GM19035 (cell line): ENCODE measurements around the gene SNRPB2.
A peak's percentile ranks its signal among the peaks of the same experiment; 100 is the strongest.

Source experiments
- ATAC-seq: cut with Tn5 transposase; IDR thresholded peaks from one replicate; pipeline ENCODE4 v1.9.1; 2021; ENCODE audit not compliant: unreplicated experiment

The SNRPB2 gene

DNA sequence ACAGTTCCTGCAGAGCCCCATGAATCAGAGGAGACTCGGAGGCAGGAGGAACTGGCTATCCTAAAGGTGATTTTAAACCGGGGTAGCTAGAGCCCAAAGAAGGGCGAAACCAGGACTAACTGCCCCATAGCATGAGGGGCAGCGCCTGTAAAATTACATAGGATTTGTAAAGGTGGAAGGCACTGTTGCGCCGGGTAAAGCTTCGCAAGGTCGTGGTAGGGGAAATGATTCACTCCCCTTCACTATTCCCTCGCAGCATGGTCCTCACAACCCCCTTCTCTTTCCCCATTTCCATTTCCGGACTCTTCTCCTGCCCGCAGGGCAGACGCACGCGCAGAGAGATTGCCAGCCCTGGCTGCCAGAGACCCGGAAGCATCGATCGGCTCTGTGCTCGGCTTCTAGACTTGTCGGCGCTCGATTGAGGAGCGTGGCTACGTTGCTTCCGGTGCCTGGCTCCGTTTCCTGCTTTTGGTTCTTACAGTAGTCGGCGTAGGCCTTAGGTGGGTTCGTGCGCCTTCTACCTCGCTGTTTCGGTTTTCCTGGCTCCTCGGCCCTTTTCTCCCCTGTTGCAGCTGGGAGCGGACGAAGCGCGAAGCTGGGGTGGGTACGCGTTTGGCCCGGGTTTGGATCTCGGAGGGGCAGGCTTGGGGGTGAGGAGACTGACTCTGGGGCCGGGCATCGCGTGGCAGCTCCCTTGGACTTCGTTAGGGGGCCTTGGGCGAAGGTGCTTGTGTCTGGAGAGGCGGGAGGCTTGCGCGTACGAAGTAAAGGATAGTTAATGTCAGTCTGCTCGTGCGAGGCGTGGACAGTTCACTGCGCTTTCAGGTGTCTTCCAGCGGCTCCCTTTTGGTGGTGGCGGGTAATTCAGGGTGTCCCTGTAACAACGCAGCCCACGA, at the start of gene SNRPB2:
Gene SNRPB2 (plus strand): TSS at position 462 of the 896 bp plus-strand sequence. CDS start 1,677 bp downstream, outside the sequence.
- peak; percentile 99 for ATAC-seq

- ATAC-seq = no peak
Observed at GRCh38 chr20:16684416-16684815, 45.4 kb upstream of the SNRPB2 start.

- ATAC-seq = no peak
Observed at GRCh38 chr20:16689906-16690305, 39.9 kb upstream of the SNRPB2 start.

GRCh38 chr20:16691381-16691780, 38.4 kb upstream of the SNRPB2 start:
- ATAC-seq = no peak

DNA sequence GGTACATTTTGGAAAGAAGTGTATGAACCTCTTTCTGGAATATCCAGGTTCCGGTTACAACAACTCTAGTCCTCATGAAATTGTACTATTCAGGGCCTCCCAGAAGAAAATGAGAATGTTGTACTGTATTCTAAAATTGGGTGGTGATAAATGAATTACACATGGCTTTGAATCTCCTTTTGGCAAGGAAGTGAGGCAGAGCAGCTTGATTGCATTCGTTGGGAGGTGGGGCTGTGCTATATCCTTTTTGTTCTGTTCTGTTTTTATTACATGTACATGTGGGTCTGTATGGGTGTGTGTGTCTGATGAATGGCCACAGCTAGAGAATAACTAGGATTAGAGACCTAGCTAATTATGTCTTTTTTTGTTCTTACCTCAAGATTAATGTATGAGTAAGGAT, 37.8 kb upstream of the SNRPB2 start:
- no peak for ATAC-seq

GRCh38 chr20:16692442-16692841, 37.4 kb upstream of the SNRPB2 start:
- ATAC-seq = no peak

DNA sequence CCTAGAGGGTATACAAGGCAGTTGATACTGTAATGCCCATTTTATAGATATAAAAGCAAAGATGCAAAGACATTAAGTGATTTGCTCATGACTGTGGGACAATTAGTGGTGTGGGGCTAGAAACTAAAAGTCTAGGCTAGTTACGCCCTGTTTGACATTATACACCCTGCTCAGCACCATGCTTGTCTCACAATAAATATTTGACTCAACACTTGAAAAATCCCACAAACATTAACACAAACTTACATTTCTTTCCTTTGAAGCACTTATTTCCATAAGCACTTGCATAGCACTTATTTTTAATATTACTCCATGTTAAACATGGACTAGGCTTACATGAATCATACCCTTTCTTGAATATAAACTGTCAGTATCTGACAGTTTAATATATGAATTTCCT, 36.5 kb upstream of the SNRPB2 start:
- ATAC-seq = no peak

DNA sequence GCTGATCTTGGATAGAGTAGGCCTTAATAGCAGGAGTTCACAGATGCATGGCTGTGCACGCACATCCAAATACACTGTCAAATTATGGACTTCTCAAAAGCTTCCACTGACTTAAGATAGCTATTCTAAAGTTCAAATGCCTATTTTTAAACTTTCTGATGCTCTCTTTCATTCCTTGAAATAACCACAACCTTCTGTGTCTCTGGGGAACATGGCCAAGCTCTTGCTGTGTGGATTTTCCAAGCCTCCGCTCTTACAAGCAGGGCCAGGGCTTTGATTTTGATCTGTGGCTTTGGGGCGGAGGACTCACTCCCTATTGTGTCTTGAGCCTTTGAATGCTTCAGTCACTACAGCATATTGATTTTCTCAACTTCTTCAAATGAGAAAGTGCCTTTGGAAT, 35.7 kb upstream of the SNRPB2 start:
- ATAC-seq = no peak

GRCh38 chr20:16695628-16696027, 34.2 kb upstream of the SNRPB2 start:
- no peak for ATAC-seq

GRCh38 chr20:16699293-16699692, 30.5 kb upstream of the SNRPB2 start:
- no peak for ATAC-seq

- no peak for ATAC-seq
Observed at GRCh38 chr20:16701296-16701695, 28.5 kb upstream of the SNRPB2 start.

- ATAC-seq = no peak
Observed at GRCh38 chr20:16703570-16703969, 26.3 kb upstream of the SNRPB2 start.

DNA sequence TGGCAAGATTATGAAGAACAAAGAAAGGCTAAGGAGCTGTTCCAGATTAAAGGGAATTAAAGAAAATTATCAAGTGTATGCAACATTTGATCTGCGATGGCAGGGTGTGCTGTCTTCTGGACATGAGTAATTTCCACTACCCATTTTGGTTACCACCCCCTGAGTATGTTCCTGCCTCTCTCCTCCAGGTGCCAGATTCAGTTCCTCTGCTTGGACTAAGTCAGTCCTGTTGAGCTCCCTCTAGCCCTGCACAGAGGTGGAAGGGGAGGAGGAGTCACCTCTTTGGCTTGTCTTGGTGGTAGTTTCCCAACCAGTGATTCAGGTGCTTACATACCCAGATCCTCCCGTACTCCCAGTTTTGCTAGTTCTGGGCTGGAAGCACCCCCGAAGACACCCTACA, 22.2 kb upstream of the SNRPB2 start:
- no peak for ATAC-seq

- ATAC-seq = peak; percentile 17
Observed at GRCh38 chr20:16708602-16709001, 21.2 kb upstream of the SNRPB2 start.

- ATAC-seq = peak; percentile 91
Observed at GRCh38 chr20:16709017-16709416, 20.8 kb upstream of the SNRPB2 start.

DNA sequence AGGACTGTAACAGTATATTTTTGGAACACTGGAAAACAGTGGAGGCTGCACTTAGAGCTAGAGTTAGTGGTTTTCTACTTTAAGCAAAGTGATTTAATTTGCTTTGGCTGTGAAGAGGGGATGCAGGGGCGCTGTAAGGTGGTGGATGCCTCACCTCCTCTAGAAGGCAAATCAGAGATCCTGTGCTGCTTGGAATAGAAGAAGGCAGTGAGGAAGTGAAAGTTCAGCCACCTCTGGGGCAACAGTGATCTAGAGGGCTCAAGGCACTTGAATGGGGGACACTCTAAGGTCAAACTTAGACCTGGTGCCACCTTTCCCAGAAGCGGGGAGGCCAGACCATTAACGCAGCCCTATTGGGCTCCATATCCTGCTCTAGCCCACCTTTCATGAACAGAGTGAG, 19.0 kb upstream of the SNRPB2 start:
- ATAC-seq = no peak

GRCh38 chr20:16711661-16712258, 18.1 kb upstream of the SNRPB2 start:
- ATAC-seq = no peak

DNA sequence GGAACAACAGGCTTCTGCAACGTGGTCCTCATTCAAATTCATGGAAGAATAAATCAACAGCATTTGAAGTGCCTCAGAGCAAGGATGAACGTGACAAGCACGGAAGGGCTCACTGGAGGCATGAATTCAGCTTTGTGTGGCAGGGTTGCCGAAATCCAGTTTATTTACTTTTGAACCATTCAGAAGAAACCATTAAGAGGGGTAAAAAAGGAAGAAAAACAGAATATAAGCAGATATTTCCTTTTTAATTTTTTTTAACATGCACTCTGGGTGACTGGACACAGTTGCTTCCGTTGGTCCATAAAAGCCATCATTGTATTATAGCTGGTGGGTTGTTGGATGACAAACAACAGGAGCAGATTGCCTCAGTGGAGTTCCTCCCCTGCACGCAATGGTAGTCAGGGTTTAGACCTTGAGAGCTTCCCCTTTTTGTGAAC, 17.3 kb upstream of the SNRPB2 start:
- no peak for ATAC-seq

DNA sequence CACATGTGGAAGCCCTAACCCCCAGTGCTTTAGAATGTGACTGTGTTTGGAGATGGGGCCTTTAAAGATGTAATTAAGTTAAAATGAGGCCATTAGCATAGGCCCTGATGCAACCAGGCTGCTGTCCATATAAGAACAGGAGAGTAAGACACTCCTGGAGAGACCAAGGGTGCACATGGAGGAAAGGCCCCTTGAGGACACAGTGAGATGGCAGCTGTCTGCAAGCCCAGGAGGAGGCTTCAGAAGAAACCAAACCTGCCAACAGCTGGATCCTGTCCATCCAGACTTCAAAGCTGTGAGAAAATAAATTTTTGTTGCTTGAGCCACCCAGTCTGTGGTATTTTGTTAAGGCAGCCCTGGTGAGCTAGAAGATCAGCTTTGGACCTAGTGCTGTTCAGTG, 16.8 kb upstream of the SNRPB2 start:
- ATAC-seq = no peak

DNA sequence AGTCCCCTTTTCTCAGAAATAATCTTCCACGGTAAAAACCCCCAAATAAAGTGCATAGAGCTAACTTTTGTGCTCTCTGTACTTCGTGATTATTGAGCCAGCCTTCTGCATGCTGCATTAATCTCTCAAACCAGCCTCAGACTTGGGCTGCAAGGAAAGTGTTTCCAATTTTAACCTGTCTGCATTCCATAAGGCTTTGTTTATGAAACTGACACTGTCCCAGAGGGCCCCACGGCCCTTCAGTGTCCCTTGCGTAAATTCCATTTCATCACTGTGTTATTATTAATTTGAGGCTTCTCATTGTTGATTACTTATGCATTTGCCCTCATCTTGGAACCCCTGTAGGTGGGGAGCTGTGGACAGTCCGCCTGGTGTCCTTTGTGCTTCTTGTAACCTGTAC, 15.6 kb upstream of the SNRPB2 start:
- ATAC-seq = no peak

DNA sequence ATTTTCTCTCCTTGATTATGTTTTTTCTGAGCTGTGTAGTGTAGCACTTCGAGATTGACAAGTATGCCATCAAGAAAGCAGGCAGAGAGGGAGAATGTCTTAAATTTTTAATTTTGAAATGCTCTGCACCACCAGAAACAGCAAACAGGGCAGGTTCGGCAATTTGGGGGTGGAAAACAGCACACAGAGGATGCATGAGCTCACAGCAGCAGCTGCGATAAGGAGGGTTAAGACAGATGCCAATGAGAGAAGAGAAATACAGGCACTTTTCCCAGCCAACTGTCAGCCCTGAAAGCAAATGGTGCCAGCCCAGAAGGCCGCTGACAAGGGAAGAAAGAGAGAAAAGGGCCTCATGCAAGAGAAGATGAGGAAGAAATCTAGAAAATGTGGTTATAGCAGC, 15.1 kb upstream of the SNRPB2 start:
- no peak for ATAC-seq

GRCh38 chr20:16719421-16719820, 10.4 kb upstream of the SNRPB2 start:
- no peak for ATAC-seq
